Neural cell (in vitro differentiated cells): ENCODE results near the gene GRIA3. TPM values are rescaled to one million over a fixed set of nuclear protein-coding genes. Genes with fewer than 3 reads are reported as not detected.

Source experiments
- H2AFZ ChIP-seq: fragments of 200-600, 300-800 bp; sonication (generic), shearing (Covaris generic); 2 replicates; pipeline ENCODE4 v1.6.0; 2014; ENCODE audit warnings: low read depth, mild to moderate bottlenecking, antibody characterized with exemption, low read length, moderate library complexity
- H3F3A ChIP-seq: fragments of 200-600 bp; shearing (Covaris generic); 2 replicates; pipeline ENCODE4 v1.6.1; 2016; ENCODE audit warnings: mild to moderate bottlenecking, moderate library complexity, mixed read lengths, antibody characterized with exemption, low read length; ENCODE audit not compliant: insufficient read depth, poor library complexity, severe bottlenecking
- H3K27ac ChIP-seq: fragments of 200-600, 300-800 bp; sonication (generic), shearing (Covaris generic); 2 replicates; pipeline ENCODE4 v1.5.1; 2014; ENCODE audit warnings: mild to moderate bottlenecking, low read length, moderate library complexity
- H3K27me3 ChIP-seq: fragments of 300-800, 200-600 bp; sonication (generic), shearing (Covaris generic); 2 replicates; pipeline ENCODE4 v1.6.0; 2014; ENCODE audit warnings: mild to moderate bottlenecking, low read depth, low read length, moderate library complexity; ENCODE audit not compliant: insufficient read depth
- H3K36me3 ChIP-seq: fragments of 300-800, 200-600 bp; sonication (generic), shearing (Covaris generic); 2 replicates; pipeline ENCODE4 v1.5.1; 2014; ENCODE audit warnings: mild to moderate bottlenecking, antibody characterized with exemption, low read length, moderate library complexity; ENCODE audit not compliant: insufficient read depth
- H3K4me2 ChIP-seq: fragments of 300-800, 200-600 bp; sonication (generic), shearing (Covaris generic); 2 replicates; pipeline ENCODE4 v1.6.0; 2014; ENCODE audit warnings: mild to moderate bottlenecking, low read length
- H3K4me3 ChIP-seq: fragments of 300-800, 200-600 bp; sonication (generic), shearing (Covaris generic); 2 replicates; pipeline ENCODE4 v1.5.1; 2014; ENCODE audit warnings: mild to moderate bottlenecking, low read length, moderate library complexity
- H3K79me2 ChIP-seq: fragments of 200-600 bp; shearing (Covaris generic); replicated peaks from 2 replicates; pipeline ENCODE4 v1.6.0; 2014; ENCODE audit warnings: mild to moderate bottlenecking, low read length, moderate library complexity; ENCODE audit not compliant: insufficient read depth
- H3K9ac ChIP-seq: fragments of 300-800, 200-600 bp; sonication (generic), shearing (Covaris generic); 2 replicates; pipeline ENCODE4 v1.6.1; 2016; ENCODE audit warnings: mild to moderate bottlenecking, low read length, mixed read lengths
- H3K9me2 ChIP-seq: fragments of 200-600 bp; shearing (Covaris generic); 2 replicates; pipeline ENCODE4 v1.6.1; 2016; ENCODE audit warnings: mild to moderate bottlenecking, low read length, mixed read lengths; ENCODE audit not compliant: insufficient read depth
- H3K9me3 ChIP-seq: fragments of 200-600, 300-800 bp; sonication (generic), shearing (Covaris generic); 2 replicates; pipeline ENCODE4 v1.6.1; 2016; ENCODE audit warnings: mild to moderate bottlenecking, mixed run types, low read length, moderate library complexity, mixed read lengths
- H4K20me1 ChIP-seq: fragments of 200-600 bp; shearing (Covaris generic); 2 replicates; pipeline ENCODE4 v1.6.1; 2016; ENCODE audit warnings: mild to moderate bottlenecking, mixed run types; ENCODE audit not compliant: insufficient read depth
- CTCF ChIP-seq: fragments of 450-650 bp; IDR thresholded peaks from 2 replicates; pipeline ENCODE4 v1.5.1; 2014; ENCODE audit warnings: antibody characterized with exemption, mild to moderate bottlenecking, moderate library complexity; ENCODE audit not compliant: poor library complexity, severe bottlenecking
- EP300 ChIP-seq: fragments of 450-650 bp; conservative IDR thresholded peaks from 2 replicates; pipeline ENCODE4 v1.6.1; 2014; ENCODE audit warnings: antibody characterized with exemption, mild to moderate bottlenecking, moderate library complexity; ENCODE audit not compliant: poor library complexity, severe bottlenecking
- EZH2 ChIP-seq: fragments of 200-600, 300-800 bp; shearing (Covaris generic), sonication (generic); IDR thresholded peaks from 2 replicates; pipeline ENCODE4 v1.6.1; 2014; ENCODE audit warnings: antibody characterized with exemption, low read length, borderline replicate concordance, mild to moderate bottlenecking; ENCODE audit not compliant: insufficient read depth, poor library complexity, severe bottlenecking
- MXI1 ChIP-seq: fragments of 450-650 bp; conservative IDR thresholded peaks from 2 replicates; pipeline ENCODE4 v1.6.1; 2014; ENCODE audit warnings: antibody characterized with exemption, mild to moderate bottlenecking; ENCODE audit not compliant: poor library complexity, severe bottlenecking
- POLR2AphosphoS5 ChIP-seq: IDR thresholded peaks from 2 replicates; pipeline ENCODE4 v1.6.1; 2012
- RAD21 ChIP-seq: fragments of 450-650 bp; conservative IDR thresholded peaks from 2 replicates; pipeline ENCODE4 v1.6.1; 2014; ENCODE audit warnings: antibody characterized with exemption, mild to moderate bottlenecking, moderate library complexity
- REST ChIP-seq: IDR thresholded peaks from 2 replicates; pipeline ENCODE4 v1.6.1; 2012; ENCODE audit warnings: borderline replicate concordance
- SMC3 ChIP-seq: fragments of 450-650 bp; conservative IDR thresholded peaks from 2 replicates; pipeline ENCODE4 v1.6.1; 2014; ENCODE audit warnings: antibody characterized with exemption, mild to moderate bottlenecking, moderate library complexity; ENCODE audit not compliant: poor library complexity
- TAF1 ChIP-seq: IDR thresholded peaks from 2 replicates; pipeline ENCODE4 v1.6.1; 2012; ENCODE audit warnings: low read depth
- polyA plus RNA-seq: library from polyadenylated mRNA; depleted of rRNA; stranded (reverse); fragments of >200 nt; gene quantifications from 2 replicates; pipeline ENCODE4 v1.2.3, GENCODE V29; 2014

Gene GRIA3
- polyA plus RNA-seq, 1 donor from 2014 or later, result 7.8 TPM

DNA sequence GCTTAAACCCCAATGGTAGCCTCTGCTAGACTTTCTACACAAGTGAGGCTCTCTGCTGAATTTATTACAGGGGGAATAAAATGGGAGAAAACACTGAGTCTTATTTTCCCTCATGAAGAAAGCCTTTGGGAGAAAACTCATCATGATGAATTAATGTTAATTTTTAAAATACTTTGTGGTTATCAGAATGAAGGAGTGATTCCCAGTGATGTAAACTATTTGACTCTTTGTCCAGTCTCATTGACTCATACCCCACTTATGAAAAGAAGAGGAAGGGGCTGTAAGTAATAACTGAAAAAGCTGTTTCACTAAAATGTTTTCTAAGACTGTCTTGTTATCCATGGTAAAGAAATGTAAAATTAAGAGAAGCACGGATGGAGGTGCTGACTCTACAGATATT is 208.8 kb downstream of the GRIA3 start:
- Histone ChIP-seq H4K20me1 (no peaks in the 10 kb centered on the region), H3F3A (no peaks in the 10 kb centered on the region), H3K27me3 (no peaks in the 10 kb centered on the region), H3K9me2 (no peaks in the 10 kb centered on the region), H3K36me3 (no peaks in the 10 kb centered on the region), H3K9ac (no peak overlapping the region), H3K79me2 (no peaks in the 10 kb centered on the region), H3K4me3 (no peak overlapping the region), H3K9me3 (no peaks in the 10 kb centered on the region), H2AFZ (no peak overlapping the region), H3K27ac (no peak overlapping the region), H3K4me2 (no peak overlapping the region)
- TF ChIP-seq SMC3 (no peak), MXI1 (no peak), REST (no peak), EP300 (no peak), POLR2AphosphoS5 (no peak), CTCF (no peak), TAF1 (no peak), EZH2 (no peak), RAD21 (no peak)

- no peak overlapping the region for H3K4me2 ChIP-seq
- TF ChIP-seq REST (no peak), RAD21 (no peak), POLR2AphosphoS5 (peak; percentile 20), SMC3 (no peak), CTCF (no peak), EZH2 (no peak), EP300 (peak; percentile 53), TAF1 (no peak), MXI1 (no peak)
- no peaks in the 10 kb centered on the region for H4K20me1 ChIP-seq
Observed at GRCh38 chrX:123399709-123400108, 215.6 kb downstream of the GRIA3 start.

More at GRCh38 chrX:123399709-123400108, 215.6 kb downstream of the GRIA3 start:
- Histone ChIP-seq H3K36me3 (no peaks in the 10 kb centered on the region), H2AFZ (no peak overlapping the region), H3F3A (no peaks in the 10 kb centered on the region), H3K27me3 (no peaks in the 10 kb centered on the region), H3K4me3 (no peak overlapping the region), H3K79me2 (no peaks in the 10 kb centered on the region), H3K9me2 (no peaks in the 10 kb centered on the region), H3K9ac (no peak overlapping the region), H3K27ac (no peak overlapping the region), H3K9me3 (no peaks in the 10 kb centered on the region)
